Ovary (tissue), 9 donors: ENCODE measurements around the gene PVALB. TPM values are rescaled to one million over a fixed set of nuclear protein-coding genes. Genes with fewer than 3 reads are reported as not detected.

Experiments used
- DNase-seq, 5 donors: peaks; one replicate each; pipeline ENCODE4 v3.0.0-alpha.2; 2019 to 2020
- H3K27ac ChIP-seq, 2 donors: fragments of 200-600 bp; one replicate each; pipeline versions ENCODE4 v1.5.1 to v1.8.0; 2019 to 2022
- H3K27me3 ChIP-seq: fragments of 200-600 bp; one replicate; pipeline ENCODE4 v1.8.0; 2022
- H3K36me3 ChIP-seq: fragments of 200-600 bp; sonication (generic); one replicate; pipeline ENCODE4 v1.5.1; 2019
- H3K4me1 ChIP-seq: one replicate; pipeline ENCODE4 v1.8.1; 2013; ENCODE audit warnings: mild to moderate bottlenecking, moderate library complexity; ENCODE audit not compliant: insufficient read depth
- H3K4me3 ChIP-seq: fragments of 200-600 bp; sonication (generic); one replicate; pipeline ENCODE4 v1.5.1; 2017
- H3K9me3 ChIP-seq, 2 donors: fragments of 200-600 bp in 1 of 2; sonication (generic) in 1 of 2; one replicate each; pipeline versions ENCODE4 v1.5.1 to v1.8.1; 2013 to 2019; ENCODE audit warnings: mild to moderate bottlenecking in 1 of 2, moderate library complexity in 1 of 2
- CTCF ChIP-seq, 3 donors: fragments of 450-650 bp in 2 of 3; fragments of 200-600 bp in 1 of 3; IDR thresholded peaks; one replicate each; pipeline versions ENCODE4 v1.5.1 to v1.8.0; 2016 to 2022; ENCODE audit warnings: antibody characterized with exemption in 3 of 3, mild to moderate bottlenecking in 1 of 3
- EP300 ChIP-seq: sonication (generic); formaldehyde crosslinking; IDR thresholded peaks from one replicate; pipeline ENCODE4 v1.6.1; 2017; ENCODE audit warnings: antibody characterized with exemption
- POLR2A ChIP-seq: fragments of 450-650 bp; IDR thresholded peaks from one replicate; pipeline ENCODE4 v1.6.1; 2017; ENCODE audit warnings: antibody characterized with exemption, mild to moderate bottlenecking, moderate library complexity
- WGBS, 3 donors: extraction: QIAGEN DNeasy Blood & Tissue Kit in 1 of 3; methylation state at CpG; one replicate each; pipeline versions ENCODE4 v1.1.5 to v1.1.7; 2013 to 2017; 5-methylcytosine and 5-hydroxymethylcytosine counted together
- intact Hi-C, 4 donors: fragments of 100-400 bp; cut with DNase I; formaldehyde crosslinking; loops; one replicate each; pipeline versions ENCODE4 v1.11.0 to v1.15.1; 2022 to 2023
- polyA plus RNA-seq, 2 donors: library from polyadenylated mRNA; stranded (reverse); fragments of 200-250 nt in 1 of 2; fragments of 350-450 nt in 1 of 2; fragmentation: Illumina TruSeq in 1 of 2; extraction: RNeasy Lipid Tissue Mini Kit (QIAGEN cat#74804) in 1 of 2; gene quantifications; one replicate each; pipeline ENCODE4 v1.2.3, GENCODE V29; 2013 to 2014
- total RNA-seq, 7 donors: library from RNA; depleted of rRNA in 2 of 7; stranded (reverse); fragments of >200 nt in 2 of 7; fragmentation: NEBNext Ultra II Directional in 3 of 7; extraction: Animal tissue kit (Norgen Biotek cat#: 25700) in 3 of 7; gene quantifications; one replicate each; pipeline versions ENCODE4 v1.1.0 to v1.2.4, GENCODE V29; 2016 to 2023
- donor health status: DM: no; HTN: no; CAD: no; lungs with moderate emphysema.
- donor health status: DM: no; HTN: no; CAD: no.
- donor health status: Bipolar disorder and iron deficiency.
- donor health status: DM: yes; HTN: yes; CAD: no.
- donor health status: DM: no; HTN: no; CAD: no.
- donor health status: DM: yes; HTN: yes; CAD: no.

PVALB gene
- total and polyA plus RNA-seq, 9 donors, result 0.41 to 0.47 TPM; not detected in 7

GRCh38 chr22:36840106-36840505 lies 23.3 kb upstream of the PVALB start:
- Histone ChIP-seq H3K9me3 (no peaks in the 10 kb centered on the region), H3K4me3 (no peak overlapping the region), H3K27ac (no peak overlapping the region), H3K27me3 (no peaks in the 10 kb centered on the region), H3K36me3 (no peaks in the 10 kb centered on the region), H3K4me1 (no peaks in the 10 kb centered on the region)
- DNase-seq, result no peak
- intact Hi-C loops, result no loop called here
- TF ChIP-seq CTCF (IDR thresholded peaks at IDR 0.05) (no peak), POLR2A (no peak), EP300 (no peak)
- WGBS, 3 donors, result 62 to 70% (median 68%) methylated on average over 8 of the region's 8 CpGs

DNA sequence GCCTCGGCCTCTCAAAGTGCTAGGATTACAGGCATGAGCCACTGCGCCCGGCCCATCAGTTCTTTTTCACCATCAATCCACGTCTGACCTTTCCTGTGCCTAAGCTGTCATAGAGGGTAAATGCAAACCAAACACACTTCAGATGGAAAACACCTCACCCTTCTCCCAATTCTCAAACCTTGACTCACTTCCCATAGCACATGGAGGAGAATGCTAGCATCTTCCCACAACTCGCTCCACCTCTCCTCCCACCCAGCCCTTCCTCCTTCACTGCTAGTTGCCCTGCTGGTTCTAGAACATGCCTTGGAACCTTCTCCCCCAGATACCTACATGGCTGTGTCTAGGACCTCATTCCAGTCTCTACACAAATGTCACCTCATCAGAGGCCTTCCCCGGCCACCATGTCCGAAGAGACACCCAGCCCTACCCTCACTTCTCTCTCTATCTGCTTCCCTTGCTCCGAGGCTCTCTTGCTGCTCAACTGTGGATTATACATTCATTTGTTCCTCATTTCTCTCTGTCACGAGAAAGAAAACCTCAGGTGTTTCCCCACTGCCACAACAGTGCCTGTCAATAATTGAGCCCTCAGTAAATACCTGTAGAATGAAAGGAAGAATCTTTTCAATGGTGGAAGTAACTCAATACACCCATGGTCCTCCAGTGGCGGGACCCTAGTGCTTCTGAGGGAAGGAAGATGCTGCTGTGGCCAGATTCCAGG lies 22.7 kb upstream of the PVALB start:
- DNase-seq, result no peak
- intact Hi-C loops, result no loop called here
- H3K9me3 ChIP-seq, result no peaks in the 10 kb centered on the region
- 82 to 85% (median 85%) methylated on average over 10 of the region's 10 CpGs for WGBS, 3 donors
- no peak overlapping the region for H3K27ac ChIP-seq
- no peaks in the 10 kb centered on the region for H3K4me1 ChIP-seq
- TF ChIP-seq CTCF (IDR thresholded peaks at IDR 0.05), result no peak
- TF ChIP-seq POLR2A, result no peak
- TF ChIP-seq EP300, result no peak
- H3K4me3 ChIP-seq, result no peak overlapping the region
- no peaks in the 10 kb centered on the region for H3K27me3 ChIP-seq
- no peaks in the 10 kb centered on the region for H3K36me3 ChIP-seq

DNA sequence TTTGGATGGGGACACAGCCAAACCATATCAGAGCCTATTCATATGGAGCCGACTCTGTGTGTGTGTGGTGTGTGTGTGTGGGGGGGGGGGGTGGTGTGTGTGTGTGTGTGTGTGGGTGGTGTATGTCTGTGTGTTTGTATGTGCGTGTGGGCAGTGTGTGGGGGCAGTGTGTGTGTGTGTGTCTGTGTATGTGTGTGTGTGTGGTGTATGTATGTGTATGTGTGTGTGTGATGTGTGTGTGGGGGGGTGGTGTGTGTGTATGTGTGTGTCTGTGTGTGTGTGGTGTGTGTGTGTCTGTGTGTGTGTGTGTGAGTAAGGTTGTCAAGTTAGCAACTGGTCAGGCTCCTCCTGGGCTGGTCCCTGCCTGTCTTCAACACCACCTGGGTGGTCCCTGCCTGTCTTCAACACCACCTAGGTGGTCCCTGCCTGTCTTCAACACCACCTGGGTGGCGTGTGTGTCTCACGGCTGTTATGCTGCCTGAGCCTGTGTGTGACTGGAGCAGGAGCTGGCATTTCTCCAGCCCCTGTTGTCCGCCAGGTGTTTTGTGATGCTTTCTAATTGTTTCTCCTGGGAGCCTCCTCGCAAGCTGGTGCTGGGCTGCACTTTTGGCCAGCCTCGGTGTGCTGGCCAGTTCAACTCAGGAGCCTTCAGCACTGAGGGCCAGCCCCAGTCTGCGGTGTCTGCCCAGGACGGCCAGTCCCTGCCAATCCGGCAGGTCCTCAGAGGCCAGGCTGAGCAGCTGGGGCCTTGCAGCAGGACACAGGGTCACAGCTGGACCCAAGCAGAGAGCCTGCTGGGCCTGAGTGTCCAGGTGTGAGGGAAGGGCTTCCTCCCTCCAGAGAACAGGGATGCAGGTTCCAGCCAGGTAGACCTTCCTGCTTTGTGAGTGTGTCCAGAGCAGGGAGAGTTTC lies 21.5 kb upstream of the PVALB start:
- Histone ChIP-seq H3K27me3 (no peaks in the 10 kb centered on the region), H3K4me3 (no peak overlapping the region), H3K36me3 (no peaks in the 10 kb centered on the region), H3K9me3 (no peaks in the 10 kb centered on the region), H3K4me1 (no peaks in the 10 kb centered on the region), H3K27ac (no peak overlapping the region)
- 62 to 70% (median 69%) methylated on average over 10 of the region's 10 CpGs for WGBS, 3 donors
- intact Hi-C loops, result no loop called here
- TF ChIP-seq CTCF (IDR thresholded peaks at IDR 0.05), result no peak
- no peak for TF ChIP-seq POLR2A
- TF ChIP-seq EP300, result no peak
- DNase-seq, result no peak

- H3K27ac ChIP-seq, result no peak overlapping the region
- H3K9me3 ChIP-seq, result no peaks in the 10 kb centered on the region
- no peak for TF ChIP-seq CTCF (IDR thresholded peaks at IDR 0.05)
- TF ChIP-seq EP300, result no peak
- TF ChIP-seq POLR2A, result no peak
- intact Hi-C loops, result no loop called here
- no peak overlapping the region for H3K4me3 ChIP-seq
- DNase-seq, result no peak
- 49 to 68% (median 50%) methylated on average over 5 of the region's 5 CpGs for WGBS, 3 donors
- H3K36me3 ChIP-seq, result no peaks in the 10 kb centered on the region
- H3K4me1 ChIP-seq, result no peaks in the 10 kb centered on the region
- no peaks in the 10 kb centered on the region for H3K27me3 ChIP-seq
These were observed 19.1 kb upstream of the PVALB start for GRCh38 chr22:36835903-36836302.
